CMK (cell line): ENCODE results near the gene CBL.
"Not testable (repeated sequence)": the region's sequence is repeated elsewhere in the genome, so short reads cannot be mapped to it uniquely, and the experiment has no call there.

Experiments used
- DNase-seq: peaks from one replicate; pipeline ENCODE4 v3.0.0-alpha.2; 2010; ENCODE audit warnings: low read depth

CBL gene

GRCh38 chr11:119185981-119186634 is 20.0 kb upstream of the CBL start:
- DNase-seq, result no peak

- no peak for DNase-seq
Measured at GRCh38 chr11:119187123-119187892, 18.8 kb upstream of the CBL start.

DNA sequence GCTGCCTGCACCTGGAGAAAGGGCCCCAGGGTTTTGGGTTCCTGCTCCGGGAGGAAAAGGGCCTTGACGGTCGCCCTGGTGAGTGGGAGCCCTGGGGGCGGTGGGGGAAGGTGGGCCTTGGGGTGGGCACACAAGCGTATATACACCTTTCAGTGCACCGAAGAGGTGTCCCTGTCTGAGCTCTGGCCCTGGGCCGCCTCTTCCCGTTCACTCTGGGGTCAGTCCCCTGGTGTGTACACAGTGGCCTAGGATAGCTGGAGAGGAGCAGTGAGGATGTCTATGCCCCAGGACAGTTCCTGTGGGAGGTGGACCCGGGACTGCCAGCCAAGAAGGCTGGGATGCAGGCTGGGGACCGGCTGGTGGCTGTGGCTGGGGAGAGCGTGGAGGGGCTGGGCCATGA is 18.1 kb upstream of the CBL start:
- DNase-seq, result no peak

DNA sequence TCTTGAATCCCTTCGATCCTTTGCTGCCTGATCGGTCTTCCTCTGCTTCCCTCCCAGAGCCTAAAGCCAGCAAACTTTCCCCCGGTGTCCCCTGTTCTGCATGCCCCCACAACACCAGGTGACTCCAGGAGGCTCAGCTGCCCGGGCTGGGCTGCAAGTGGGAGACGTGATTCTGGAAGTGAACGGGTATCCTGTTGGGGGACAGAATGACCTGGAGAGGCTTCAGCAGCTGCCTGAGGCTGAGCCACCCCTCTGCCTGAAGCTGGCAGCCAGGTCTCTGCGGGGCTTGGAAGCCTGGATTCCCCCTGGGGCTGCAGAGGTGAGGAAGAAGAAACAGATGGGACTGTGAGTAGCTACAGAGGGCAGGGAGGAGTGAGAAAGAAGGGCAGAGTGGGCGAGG is 17.3 kb upstream of the CBL start:
- DNase-seq, result no peak

DNA sequence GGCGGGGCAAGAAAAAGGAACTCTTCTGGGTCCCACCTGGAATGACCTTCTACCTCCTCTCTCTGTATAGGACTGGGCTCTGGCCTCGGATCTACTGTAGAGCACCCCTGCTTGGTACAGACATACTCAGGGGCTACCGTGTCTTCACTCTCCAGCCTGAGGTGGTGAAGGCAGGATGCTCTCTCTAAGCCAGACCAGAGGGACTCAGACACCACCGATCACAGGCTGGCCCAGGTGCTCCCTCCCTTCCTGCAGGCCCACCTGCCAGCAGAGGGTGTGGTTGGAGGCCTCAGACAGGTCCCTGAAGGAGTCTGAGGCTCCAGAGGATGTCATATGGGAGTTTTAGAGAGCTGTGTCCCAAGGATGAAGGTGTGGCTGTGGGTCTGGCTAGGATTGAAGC is 16.7 kb upstream of the CBL start:
- DNase-seq, result no peak

- DNase-seq, result no peak
Measured at GRCh38 chr11:119190531-119190930, 15.6 kb upstream of the CBL start.

DNA sequence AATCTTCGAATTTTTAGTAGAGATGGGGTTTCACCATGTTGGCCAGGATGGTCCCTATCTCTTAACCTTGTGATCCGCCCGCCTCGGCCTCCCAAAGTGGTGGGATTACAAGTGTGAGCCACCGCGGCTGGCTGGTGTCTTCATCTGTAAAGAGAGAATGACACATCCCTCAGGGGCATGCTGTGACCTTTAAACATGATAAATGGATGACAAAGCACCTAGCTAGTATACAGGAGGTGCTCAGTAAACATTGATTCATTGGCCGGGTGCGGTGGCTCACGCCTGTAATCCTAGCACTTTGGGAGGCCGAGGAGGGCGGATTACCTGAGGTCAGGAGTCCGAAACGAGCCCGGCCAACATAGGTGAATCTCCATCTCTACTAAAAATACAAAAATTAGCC is 14.9 kb upstream of the CBL start:
- DNase-seq, result not testable (repeated sequence)

DNA sequence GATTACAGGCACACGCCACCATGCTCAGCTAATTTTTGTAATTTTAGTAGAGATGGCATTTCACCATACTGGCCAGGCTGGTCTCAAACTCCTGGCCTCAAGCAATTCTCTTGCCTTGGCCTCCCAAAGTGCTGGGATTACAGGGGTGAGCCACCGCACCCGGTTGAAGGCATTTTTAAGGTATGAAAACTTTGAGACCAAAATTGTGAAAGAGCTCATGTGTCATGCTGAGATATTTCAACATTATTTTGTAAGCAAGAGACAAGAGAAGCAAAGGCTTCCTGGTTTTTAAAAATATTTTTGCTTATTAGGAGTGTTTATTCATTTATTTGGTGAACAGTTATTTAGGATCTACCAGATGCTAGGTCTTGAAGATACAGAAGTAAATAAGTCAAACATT is 14.0 kb upstream of the CBL start:
- no peak for DNase-seq

- DNase-seq, result no peak
Measured at GRCh38 chr11:119193001-119193400, 13.1 kb upstream of the CBL start.

DNA sequence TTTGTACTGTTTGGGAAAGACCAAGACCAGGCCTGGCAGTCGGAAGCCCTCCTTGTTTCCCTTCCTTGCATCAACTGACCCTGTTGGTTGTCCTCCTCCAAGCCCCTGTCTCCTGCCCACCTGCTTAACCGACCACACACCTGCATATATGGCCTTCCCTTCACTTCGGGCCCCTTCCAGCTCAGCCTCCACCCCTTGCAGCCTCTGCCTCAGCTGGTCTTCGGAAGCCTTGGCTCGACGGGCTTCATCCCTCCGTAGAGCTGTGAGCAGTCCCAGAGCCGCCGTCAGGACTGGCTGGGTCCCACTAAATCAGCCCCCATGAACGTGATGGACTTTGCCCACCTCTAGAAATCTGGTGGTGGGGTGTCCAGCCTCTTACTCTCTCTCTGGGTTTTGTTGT is 12.5 kb upstream of the CBL start:
- no peak for DNase-seq

GRCh38 chr11:119194811-119195440 is 11.2 kb upstream of the CBL start:
- no peak for DNase-seq

- no peak for DNase-seq
Measured at GRCh38 chr11:119195680-119196079, 10.5 kb upstream of the CBL start.

DNA sequence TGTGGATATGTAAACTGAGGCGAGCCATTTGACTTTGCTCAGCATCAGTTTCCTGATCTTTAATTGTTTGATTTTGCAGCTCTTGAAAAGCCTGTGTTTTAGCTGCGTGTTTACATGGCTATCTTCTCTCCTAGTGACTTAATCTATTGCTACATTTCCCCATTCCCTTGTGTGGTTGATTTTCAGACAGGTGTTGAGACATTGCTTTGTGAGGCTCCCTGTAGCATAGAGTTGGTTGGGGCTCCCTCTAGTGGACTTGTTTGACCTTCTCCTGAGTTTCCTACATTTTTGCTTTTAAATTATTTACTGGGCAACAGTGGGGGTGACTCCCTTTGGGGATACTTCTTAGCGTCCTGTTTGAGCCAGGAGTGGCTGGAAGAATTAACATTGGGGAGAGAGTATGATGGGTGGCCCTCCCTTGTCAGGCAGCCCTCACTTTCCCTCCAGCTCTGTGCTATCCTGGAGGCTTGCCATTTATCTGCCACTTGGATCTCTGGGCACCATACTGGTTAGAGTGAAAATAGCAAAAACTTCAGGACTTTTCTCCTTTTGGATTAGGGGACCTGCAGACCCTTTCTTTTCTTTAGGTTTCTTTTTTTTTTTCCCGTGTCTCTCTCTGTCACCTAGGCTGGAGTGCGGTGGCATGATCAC is 9.2 kb upstream of the CBL start:
- DNase-seq, result no peak

DNA sequence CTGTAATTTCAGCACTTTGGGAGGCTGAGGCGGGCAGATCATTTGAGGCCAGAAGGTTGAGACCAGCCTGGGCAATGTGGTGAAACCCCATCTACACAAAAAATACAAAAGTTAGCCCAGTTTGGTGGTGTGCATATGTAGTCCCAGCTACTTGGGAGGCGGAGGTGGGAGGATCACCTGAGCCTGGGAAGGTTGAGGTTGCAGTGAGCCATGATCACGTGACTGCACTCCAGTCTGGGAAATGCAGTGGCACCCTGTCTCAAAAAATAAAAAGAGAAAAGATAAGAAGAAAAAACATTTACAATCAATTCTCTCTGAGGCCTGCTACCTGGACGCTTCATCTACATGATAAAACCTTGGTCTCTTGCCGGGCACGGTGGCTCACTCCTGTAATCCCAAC is 7.2 kb upstream of the CBL start:
- no peak for DNase-seq

DNA sequence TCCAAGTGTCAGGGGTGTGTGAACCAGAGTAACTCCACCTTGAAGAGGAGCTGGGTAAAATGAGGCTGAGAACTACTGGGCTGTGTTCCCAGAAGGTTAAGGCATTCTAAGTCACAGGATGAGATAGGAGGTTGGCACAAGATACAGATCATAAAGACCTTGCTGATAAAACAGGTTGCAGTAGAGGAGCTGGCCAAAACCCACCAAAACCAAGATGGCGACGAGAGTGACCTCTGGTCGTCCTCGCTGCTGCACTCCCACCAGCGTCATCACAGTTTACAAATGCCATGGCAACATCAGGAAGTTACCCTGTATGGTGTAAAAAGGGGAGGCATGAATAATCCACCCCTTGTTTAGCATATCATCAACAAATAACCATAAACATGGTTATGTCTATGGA is 4.9 kb upstream of the CBL start:
- DNase-seq, result not testable (repeated sequence)

DNA sequence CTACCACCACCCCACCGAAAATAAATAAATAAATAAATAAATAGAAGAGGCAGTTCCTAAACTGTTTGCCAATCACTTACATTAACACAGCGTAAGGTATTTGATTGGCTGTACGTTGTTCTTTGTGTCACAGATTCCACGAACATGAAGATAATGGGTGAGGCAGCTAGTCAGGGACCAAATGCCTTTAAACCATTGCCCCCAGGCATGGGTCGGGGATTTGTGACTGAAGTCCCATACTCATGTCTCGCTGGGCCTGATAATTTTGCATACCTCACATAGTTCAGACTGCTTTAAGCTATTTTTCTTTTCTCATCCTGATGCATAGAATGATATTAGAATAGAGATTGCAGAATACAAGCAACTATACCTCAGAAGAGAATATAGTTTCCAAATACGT is 3.6 kb upstream of the CBL start:
- DNase-seq, result no peak

DNA sequence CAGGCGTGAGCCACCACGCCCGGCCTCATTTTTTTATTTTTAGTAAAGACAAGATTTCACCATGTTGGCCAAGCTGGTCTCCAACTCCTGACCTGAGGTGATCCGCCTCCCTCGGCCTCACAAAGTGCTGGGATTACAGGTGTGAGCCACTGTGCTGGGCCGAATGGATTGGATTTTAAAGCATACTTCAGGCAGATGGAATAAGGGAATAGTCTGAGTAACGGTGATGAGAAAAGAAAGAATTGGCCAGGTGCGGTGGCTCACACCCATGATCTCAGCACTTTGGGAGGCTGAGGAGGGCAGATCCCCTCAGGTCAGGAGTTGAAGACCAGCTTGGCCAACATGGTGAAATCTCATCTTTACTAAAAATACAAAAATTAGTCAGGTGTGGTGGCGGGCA is 2.1 kb upstream of the CBL start:
- no peak for DNase-seq

- no peak for DNase-seq
Measured at GRCh38 chr11:119205080-119205479, 1.1 kb upstream of the CBL start.

- DNase-seq, result peak; percentile 46
Measured at GRCh38 chr11:119206511-119207414, 624 bp downstream of the CBL start.

- DNase-seq, result no peak
Measured at GRCh38 chr11:119207415-119207960, 1.3 kb downstream of the CBL start.

DNA sequence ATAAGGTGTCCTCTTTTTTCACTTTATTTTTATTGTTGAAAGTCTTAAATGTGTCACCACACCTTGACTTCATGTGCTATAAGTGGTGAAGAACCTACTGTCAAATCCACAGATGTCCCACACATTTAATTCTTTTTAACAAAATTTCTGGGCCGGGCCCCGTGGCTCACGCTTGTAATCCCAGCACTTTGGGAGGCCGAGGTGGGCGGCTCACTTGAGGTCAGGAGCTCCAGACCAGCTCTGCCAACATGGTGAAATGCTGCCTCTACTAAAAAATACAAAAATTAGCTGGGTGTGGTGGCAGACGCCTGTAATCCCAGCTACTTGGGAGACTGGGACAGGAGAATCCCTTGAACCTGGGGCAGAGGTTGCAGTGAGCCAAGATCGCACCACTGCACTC is 3.0 kb downstream of the CBL start:
- DNase-seq, result no peak

- no peak for DNase-seq
Measured at GRCh38 chr11:119210050-119210449, 3.9 kb downstream of the CBL start.
